ES-I3 (cell line): ENCODE measurements around the gene ARHGEF12.

Experiments used
- H3K36me3 ChIP-seq: 2 replicates; pipeline ENCODE4 v1.6.1; 2013; ENCODE audit warnings: mild to moderate bottlenecking, low read length, control low read depth, moderate library complexity; ENCODE audit not compliant: insufficient read depth
- H3K4me1 ChIP-seq: 2 replicates; pipeline ENCODE4 v1.6.1; 2013; ENCODE audit warnings: mild to moderate bottlenecking, control low read depth, low read length; ENCODE audit not compliant: insufficient read depth
- H3K9ac ChIP-seq: 2 replicates; pipeline ENCODE4 v1.6.1; 2013; ENCODE audit warnings: low read depth, mild to moderate bottlenecking, low read length, moderate library complexity
- H3K9me3 ChIP-seq: 2 replicates; pipeline ENCODE4 v1.6.1; 2013; ENCODE audit warnings: mild to moderate bottlenecking, low read length, moderate library complexity; ENCODE audit not compliant: control insufficient read depth, insufficient read depth

Gene ARHGEF12

DNA sequence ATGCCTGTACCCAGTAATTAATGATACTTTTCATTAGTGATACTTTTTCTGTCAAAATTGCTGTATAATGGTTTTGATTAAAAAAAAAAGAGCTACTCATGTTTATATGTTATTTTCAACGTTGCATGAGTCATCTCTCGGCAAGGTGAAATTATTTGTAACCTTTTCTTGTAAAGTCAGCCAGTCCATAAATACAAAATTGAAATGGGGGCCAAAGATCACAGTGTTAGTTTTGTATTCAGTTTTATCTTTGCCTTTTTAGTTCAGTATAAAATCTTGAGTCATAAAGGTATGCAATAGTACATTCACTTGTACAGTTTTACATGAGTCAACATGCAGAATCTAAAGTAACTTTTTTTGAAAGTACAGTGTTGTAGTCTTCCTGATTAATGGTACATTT, 4.3 kb downstream of the ARHGEF12 start:
- Histone ChIP-seq H3K9ac (no peak overlapping the region), H3K36me3 (no peaks in the 10 kb centered on the region), H3K4me1 (peaks cover 12% of the 10 kb centered on the region), H3K9me3 (no peaks in the 10 kb centered on the region)

DNA sequence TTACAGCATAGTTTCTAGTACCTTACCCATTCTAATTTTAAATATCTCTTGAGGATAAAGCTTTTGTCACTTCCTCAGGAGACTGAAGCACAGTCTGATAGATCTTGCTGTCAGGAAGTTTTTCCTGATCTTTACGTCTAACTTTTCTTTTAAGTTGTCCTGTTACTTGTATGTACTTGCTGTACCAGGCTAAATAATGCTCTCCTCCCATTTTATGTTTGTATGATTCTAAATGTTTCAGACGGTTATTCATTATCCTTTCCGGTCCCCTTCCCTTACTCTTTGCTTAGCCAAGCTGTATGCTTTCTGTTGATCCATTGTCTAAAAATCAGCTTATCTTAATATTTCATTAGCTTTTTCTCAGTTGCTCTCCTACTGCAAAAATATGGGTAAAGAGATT, 6.0 kb downstream of the ARHGEF12 start:
- Histone ChIP-seq H3K4me1 (peaks cover 12% of the 10 kb centered on the region), H3K36me3 (no peaks in the 10 kb centered on the region), H3K9ac (no peak overlapping the region), H3K9me3 (no peaks in the 10 kb centered on the region)

DNA sequence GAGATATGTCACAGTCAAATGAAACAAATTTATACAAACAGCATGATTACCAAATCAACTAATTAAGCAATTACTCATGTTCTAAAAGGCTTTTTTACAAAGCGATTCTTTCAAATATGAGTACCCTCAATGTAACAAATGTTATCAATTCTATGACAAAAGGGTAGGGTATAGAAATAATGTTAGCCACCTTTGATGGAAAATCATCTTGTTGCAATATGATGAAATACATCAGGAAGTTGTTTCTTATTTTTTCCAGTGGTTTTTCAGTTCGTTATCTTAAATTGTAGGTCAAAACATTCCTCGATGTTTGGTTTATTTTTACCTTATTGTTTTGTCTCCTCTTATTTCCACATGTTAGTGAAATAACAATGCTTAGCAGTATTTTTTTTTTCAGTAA, 6.5 kb downstream of the ARHGEF12 start:
- Histone ChIP-seq H3K36me3 (no peaks in the 10 kb centered on the region), H3K4me1 (peaks cover 12% of the 10 kb centered on the region), H3K9ac (no peak overlapping the region), H3K9me3 (no peaks in the 10 kb centered on the region)

DNA sequence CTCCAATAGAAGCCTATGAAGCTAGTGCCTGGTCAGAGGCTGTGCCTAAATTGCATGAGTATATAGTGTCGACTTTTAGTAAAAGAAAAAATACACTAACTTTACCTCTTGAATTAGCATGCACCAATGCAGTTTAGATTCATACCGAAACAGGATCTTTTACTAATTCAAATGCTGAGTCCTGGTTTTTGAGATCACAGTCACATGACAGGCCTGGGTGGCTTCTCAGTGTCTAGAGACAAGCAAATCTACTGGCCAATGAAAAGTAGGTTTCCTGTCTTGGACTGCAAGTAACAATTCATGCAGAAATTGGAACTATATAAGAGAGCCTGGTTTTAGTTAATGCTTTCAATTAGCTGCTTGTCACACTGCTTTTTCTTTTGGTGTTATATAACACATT, 7.2 kb downstream of the ARHGEF12 start:
- H3K9ac ChIP-seq, result no peak overlapping the region
- H3K9me3 ChIP-seq, result no peaks in the 10 kb centered on the region
- no peaks in the 10 kb centered on the region for H3K36me3 ChIP-seq
- H3K4me1 ChIP-seq, result peaks cover 12% of the 10 kb centered on the region

DNA sequence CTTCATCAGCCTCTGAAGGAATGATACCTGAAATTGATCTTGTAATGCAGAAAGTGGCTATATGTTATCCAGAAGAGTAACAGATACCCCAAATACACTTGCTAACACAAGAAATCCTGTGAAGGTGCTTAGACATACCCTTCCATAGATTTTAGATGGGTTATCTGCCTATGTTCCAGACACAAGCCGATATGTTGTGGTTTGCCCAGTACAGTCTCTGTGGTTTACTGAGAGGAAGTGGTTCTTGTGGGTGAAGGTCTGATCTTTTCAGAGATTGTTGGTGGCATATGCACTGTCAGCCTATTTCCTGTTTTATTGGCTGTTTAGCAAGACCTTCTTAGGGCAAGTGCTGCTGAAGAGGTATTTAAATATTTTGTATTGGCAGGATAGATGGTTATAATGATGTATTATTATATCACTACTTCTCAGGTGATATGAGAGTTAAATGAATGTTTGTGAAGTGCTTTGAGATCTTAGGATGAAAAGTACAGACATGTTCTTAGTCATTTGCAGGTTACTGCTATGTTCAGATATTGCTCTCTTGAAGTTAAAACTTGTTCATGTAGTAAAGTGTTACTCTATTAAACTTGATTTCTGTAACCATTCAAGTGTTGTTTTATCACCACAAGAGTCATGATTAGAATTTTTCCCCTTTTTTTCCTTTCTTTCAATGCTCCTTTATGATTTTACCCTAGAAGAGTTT, 8.2 kb downstream of the ARHGEF12 start:
- H3K4me1 ChIP-seq, result peaks cover 9% of the 10 kb centered on the region
- no peaks in the 10 kb centered on the region for H3K9me3 ChIP-seq
- no peaks in the 10 kb centered on the region for H3K36me3 ChIP-seq
- no peak overlapping the region for H3K9ac ChIP-seq

DNA sequence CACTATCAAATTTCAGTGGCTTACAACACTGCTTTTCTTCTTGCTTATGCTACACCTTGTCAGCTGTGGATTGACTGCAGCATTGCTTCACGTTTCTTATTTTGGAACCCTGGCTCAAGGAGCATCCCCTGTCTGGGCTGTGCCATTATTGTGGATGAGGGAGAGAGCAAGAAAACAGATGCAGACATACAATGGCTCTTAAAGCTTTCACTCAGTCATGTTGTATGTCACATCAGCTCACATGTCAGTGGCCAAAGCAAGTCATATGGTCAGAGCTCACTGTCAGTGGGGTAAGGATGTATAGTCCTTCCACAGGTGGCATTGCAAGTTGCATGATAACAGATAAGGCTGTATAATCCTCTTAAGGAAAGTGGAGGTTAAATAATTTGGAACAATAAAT, 10.0 kb downstream of the ARHGEF12 start:
- H3K9me3 ChIP-seq, result no peaks in the 10 kb centered on the region
- H3K36me3 ChIP-seq, result no peaks in the 10 kb centered on the region
- no peak overlapping the region for H3K9ac ChIP-seq
- peaks cover 7% of the 10 kb centered on the region for H3K4me1 ChIP-seq

DNA sequence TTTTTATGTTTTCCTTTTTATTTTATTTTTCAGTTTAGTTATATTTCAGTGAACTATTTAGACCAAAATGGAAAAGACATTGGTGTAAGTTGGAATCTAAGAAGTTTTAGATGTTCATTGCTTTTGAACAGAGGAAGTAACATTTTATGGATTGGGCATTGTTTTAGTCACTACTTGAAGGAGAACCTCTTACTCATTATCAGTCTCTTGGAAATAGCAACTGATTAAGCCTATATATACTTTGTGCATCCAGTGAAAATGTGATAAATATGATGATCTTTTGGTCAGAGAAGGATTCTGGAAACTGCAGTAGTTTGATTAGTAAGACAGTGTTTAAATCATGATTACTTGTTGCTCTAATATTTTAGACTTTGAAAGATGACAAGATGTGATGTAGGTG, 14.4 kb downstream of the ARHGEF12 start:
- no peak overlapping the region for H3K9ac ChIP-seq
- H3K4me1 ChIP-seq, result no peaks in the 10 kb centered on the region
- no peaks in the 10 kb centered on the region for H3K36me3 ChIP-seq
- H3K9me3 ChIP-seq, result no peaks in the 10 kb centered on the region

DNA sequence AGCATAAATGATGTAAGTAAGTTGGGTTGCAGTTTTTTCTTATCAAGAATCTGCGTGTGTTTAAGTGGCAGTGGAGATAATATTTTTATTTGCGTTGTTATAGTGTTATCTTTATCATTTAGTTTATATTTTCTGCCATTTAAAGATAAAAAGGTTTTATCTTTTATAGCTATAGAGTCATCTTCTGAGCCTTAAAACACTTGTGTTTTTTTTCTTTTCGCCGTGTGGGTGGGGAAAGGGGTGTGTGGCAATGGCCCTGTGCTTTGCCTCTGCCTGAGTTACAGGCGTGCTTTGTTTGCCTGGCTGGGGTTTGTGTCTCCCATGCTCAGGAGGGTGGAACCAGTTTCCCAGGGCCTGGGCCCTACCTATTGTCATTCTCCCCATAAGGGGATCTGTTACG, 16.2 kb downstream of the ARHGEF12 start:
- no peaks in the 10 kb centered on the region for H3K4me1 ChIP-seq
- H3K9me3 ChIP-seq, result no peaks in the 10 kb centered on the region
- no peak overlapping the region for H3K9ac ChIP-seq
- H3K36me3 ChIP-seq, result no peaks in the 10 kb centered on the region

DNA sequence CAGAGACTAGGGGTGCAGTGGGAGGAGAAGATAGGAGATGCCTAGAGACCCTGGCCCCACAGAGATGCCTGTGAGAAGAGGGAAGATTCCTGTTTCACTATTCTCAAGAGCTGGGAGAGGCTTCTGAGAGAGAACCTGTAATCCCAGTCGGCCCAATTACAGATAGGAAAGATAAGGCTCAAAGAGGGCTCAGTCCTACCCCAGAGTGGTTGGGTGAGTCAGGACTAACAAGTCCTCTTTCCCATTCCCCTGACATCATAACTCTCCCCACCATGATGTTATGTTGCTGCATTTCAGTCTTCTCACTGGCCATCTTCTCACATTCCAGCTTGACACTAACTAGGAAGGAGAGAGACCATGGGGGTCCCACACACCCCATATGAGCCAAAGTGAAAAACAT, 17.9 kb downstream of the ARHGEF12 start:
- H3K4me1 ChIP-seq, result no peaks in the 10 kb centered on the region
- H3K9me3 ChIP-seq, result no peaks in the 10 kb centered on the region
- no peak overlapping the region for H3K9ac ChIP-seq
- no peaks in the 10 kb centered on the region; the same call in 1 of the 2 replicates for H3K36me3 ChIP-seq

DNA sequence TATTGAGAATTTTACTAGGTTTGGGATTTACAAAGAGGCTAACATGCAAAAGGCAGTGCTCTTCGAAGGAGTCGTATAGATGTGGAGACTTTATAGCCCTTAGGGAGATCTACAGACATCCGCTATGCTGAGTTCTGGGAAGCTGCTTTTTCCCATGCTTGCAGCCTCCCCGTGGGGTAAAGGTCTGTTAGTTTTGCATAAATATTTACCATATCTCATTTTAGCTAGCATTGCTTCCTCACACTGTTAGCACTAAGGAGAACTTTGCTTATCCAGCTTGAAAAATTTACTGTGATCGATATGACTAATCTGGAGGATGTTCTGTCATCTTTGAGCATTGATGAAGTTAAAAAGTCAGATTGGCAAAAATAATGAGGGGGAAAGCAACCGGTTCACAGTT, 18.6 kb downstream of the ARHGEF12 start:
- H3K4me1 ChIP-seq, result no peaks in the 10 kb centered on the region
- no peak overlapping the region for H3K9ac ChIP-seq
- H3K36me3 ChIP-seq, result no peaks in the 10 kb centered on the region; the same call in 1 of the 2 replicates
- H3K9me3 ChIP-seq, result no peaks in the 10 kb centered on the region

DNA sequence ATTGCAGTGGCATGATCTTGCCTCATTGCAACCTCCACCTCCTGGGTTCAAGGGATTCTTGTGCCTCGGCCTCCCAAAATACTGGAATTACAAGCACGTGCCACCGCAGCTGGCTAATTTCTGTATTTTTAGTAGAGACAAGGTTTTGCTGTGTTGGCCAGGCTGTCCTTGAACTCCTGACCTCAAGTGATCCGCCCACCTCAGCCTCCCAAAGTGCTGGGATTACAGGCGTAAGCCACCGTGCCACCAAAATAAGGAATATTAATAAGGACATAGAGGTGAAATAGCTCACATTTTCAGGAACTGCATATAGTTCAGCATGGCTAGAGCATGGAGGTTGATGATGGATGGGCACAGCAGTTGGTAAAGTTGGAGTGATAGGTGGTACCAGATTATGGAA, 21.4 kb downstream of the ARHGEF12 start:
- no peaks in the 10 kb centered on the region; the same call in 1 of the 2 replicates for H3K9me3 ChIP-seq
- no peak overlapping the region for H3K9ac ChIP-seq
- H3K4me1 ChIP-seq, result no peaks in the 10 kb centered on the region
- H3K36me3 ChIP-seq, result no peaks in the 10 kb centered on the region; the same call in 1 of the 2 replicates

DNA sequence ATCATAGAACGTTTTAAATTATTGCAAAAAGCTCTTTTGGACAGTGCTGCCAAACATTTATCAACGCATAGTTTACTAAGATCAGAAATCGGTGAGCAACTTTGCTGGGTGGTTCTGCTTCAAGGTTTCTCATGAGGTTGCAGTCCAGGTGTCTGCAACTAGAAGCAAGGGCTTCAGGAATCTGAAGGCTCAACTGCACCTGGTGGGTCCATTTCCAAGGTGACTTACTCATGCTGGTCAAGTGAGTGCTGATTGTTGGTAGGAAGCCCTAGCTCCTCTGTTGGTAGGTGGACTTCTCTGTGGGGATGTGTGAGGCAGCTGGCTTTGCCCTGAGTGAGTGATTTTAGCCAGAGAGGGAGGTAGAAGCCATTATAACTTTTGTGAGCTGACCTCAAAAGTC, 22.5 kb downstream of the ARHGEF12 start:
- Histone ChIP-seq H3K4me1 (no peaks in the 10 kb centered on the region), H3K9me3 (no peaks in the 10 kb centered on the region; the same call in 1 of the 2 replicates), H3K36me3 (no peaks in the 10 kb centered on the region; the same call in 1 of the 2 replicates), H3K9ac (no peak overlapping the region)

DNA sequence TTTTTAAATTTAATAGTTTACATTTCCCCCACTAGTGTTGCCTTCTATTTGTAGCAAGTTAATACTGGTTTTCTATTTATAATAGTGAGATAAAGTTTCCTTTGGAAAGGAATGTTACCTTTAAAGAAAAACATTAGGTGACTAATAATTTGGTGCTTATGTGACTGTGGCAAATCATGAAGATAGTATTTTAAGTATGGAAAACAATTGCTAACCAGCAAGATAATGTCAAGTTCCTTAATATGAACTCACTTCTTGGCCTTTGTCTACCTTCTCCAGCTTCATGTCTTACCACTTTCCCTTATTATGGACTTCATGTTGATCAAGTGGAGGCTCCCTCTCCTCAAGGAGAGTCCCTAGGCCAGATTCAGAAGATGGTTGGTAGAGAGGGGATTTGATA, 27.2 kb downstream of the ARHGEF12 start:
- H3K9ac ChIP-seq, result no peak overlapping the region
- H3K9me3 ChIP-seq, result no peaks in the 10 kb centered on the region; the same call in 1 of the 2 replicates
- H3K36me3 ChIP-seq, result no peaks in the 10 kb centered on the region; the same call in 1 of the 2 replicates
- no peaks in the 10 kb centered on the region for H3K4me1 ChIP-seq

DNA sequence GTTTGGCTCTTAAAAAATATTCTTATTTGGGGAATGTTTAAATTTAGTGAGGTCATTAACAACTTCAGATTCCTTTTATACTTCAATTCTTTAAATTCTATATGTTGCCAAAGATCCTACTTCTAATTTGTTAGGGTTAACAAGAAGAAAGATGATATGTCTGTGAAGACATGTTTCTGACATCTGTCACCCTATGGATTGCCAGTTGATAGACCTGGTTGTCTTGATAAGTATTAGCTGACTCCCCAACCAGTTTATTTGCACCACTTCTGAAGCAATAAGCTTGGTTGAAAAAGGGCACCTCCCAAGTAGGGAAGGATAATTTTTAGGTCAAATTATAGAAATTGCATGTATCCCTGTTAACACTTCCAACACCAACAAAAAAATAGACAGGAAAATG, 29.3 kb downstream of the ARHGEF12 start:
- H3K36me3 ChIP-seq, result no peaks in the 10 kb centered on the region
- no peaks in the 10 kb centered on the region; the same call in 1 of the 2 replicates for H3K9me3 ChIP-seq
- no peaks in the 10 kb centered on the region; the same call in 1 of the 2 replicates for H3K4me1 ChIP-seq

DNA sequence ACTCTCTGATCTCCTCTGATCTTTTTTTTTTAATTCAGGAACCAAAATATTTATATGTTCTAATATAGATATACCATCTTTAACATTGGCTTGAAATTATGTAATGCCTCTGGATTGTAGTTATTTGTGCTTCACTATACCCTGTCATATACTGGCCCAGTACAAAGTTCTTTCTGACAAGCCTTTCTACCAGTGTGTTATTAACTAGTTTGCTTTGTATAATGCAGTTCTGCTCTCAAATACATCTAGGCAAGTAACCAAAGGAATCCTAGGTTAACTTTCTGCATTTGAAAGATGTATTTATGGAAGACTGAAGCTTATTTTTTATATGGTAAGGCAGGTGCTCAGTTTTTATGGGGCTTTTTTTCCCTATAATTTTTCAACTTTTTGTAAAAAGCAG, 36.1 kb downstream of the ARHGEF12 start:
- Histone ChIP-seq H3K36me3 (no peaks in the 10 kb centered on the region), H3K9me3 (no peaks in the 10 kb centered on the region), H3K4me1 (no peaks in the 10 kb centered on the region; the same call in 1 of the 2 replicates), H3K9ac (no peak overlapping the region)

More for the DNA sequence above, 29.3 kb downstream of the ARHGEF12 start:
- H3K9ac ChIP-seq, result no peak overlapping the region
